Spleen (tissue), 7 donors: ENCODE data around the gene MYO1D.

Experiments used
- POLR2A ChIP-seq, 3 donors: fragments of 450-650 bp; IDR thresholded peaks; one replicate each; pipeline ENCODE4 v1.5.1; 2017; ENCODE audit warnings: antibody characterized with exemption in 3 of 3, mild to moderate bottlenecking in 1 of 3
- POLR2AphosphoS5 ChIP-seq, 3 donors: sonication (generic); formaldehyde crosslinking; IDR thresholded peaks; one replicate each; pipeline ENCODE4 v1.5.1; 2017; ENCODE audit warnings: antibody characterized with exemption in 3 of 3
- TF ChIP-seq, protein P1 (sequence below), 11 experiments: fragments of 200-600 bp in 7 of 11; fragments of 450-650 bp in 4 of 11; sonication (generic) in 4 of 11; IDR thresholded peaks in 8 of 11; conservative IDR thresholded peaks in 3 of 11; 1 replicate in 7 of 11; 2 replicates in 4 of 11; pipeline versions ENCODE4 v1.4.0 to v1.8.0; 2016 to 2021; ENCODE audit warnings: antibody characterized with exemption in 11 of 11, inconsistent platforms in 4 of 11, mild to moderate bottlenecking in 1 of 11
- donor health status: DM: no; HTN: no; CAD: no; lungs with moderate emphysema.
- donor health status: DM: no; HTN: no; CAD: no.
- donor health status: DM: no; HTN: no; CAD: no.

DNA sequence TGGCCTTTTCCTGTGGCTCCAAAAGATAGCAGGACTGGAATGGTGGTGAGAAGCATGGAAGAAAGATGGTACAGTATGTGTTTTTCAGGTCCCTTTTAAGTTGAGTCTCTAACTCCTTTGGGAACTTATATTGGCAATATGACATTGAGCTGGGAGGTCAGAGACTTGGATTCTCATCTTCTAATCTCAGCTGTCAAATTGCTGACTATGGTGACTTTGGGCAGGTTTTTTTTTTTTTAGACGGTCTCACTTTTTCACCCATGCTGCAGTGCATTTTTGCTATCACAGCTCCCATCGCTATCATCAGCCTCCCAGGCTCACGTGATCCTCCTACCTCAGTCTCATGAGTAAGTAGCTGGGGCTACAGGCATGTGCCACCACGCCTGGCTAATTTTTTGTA, 405.3 kb downstream of the MYO1D start:
- TF ChIP-seq POLR2A (IDR thresholded peaks at IDR 0.05), result no peak
- TF ChIP-seq, protein P1, sequence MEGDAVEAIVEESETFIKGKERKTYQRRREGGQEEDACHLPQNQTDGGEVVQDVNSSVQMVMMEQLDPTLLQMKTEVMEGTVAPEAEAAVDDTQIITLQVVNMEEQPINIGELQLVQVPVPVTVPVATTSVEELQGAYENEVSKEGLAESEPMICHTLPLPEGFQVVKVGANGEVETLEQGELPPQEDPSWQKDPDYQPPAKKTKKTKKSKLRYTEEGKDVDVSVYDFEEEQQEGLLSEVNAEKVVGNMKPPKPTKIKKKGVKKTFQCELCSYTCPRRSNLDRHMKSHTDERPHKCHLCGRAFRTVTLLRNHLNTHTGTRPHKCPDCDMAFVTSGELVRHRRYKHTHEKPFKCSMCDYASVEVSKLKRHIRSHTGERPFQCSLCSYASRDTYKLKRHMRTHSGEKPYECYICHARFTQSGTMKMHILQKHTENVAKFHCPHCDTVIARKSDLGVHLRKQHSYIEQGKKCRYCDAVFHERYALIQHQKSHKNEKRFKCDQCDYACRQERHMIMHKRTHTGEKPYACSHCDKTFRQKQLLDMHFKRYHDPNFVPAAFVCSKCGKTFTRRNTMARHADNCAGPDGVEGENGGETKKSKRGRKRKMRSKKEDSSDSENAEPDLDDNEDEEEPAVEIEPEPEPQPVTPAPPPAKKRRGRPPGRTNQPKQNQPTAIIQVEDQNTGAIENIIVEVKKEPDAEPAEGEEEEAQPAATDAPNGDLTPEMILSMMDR (IDR thresholded peaks at IDR 0.05 in 8 of 11, conservative IDR thresholded peaks at IDR 0.05 in 3 of 11), result no peak
- no peak for TF ChIP-seq POLR2AphosphoS5 (IDR thresholded peaks at IDR 0.05)
